22Rv1 (cell line): ENCODE measurements around the gene HDAC6.
A peak's percentile ranks its signal among the peaks of the same experiment; 100 is the strongest.

ENCODE experiments used
- H3K27ac ChIP-seq: fragments of 450-650 bp; 2 replicates; pipeline ENCODE4 v1.5.1; 2017
- ZFX ChIP-seq: fragments of 450-650 bp; IDR thresholded peaks from 2 replicates; pipeline ENCODE4 v1.6.1; 2017; ENCODE audit warnings: antibody characterized with exemption, borderline replicate concordance
- TF ChIP-seq, protein P1 (sequence below): fragments of 450-650 bp; IDR thresholded peaks from 2 replicates; pipeline ENCODE4 v1.5.1; 2017; ENCODE audit warnings: mild to moderate bottlenecking

HDAC6 gene

DNA sequence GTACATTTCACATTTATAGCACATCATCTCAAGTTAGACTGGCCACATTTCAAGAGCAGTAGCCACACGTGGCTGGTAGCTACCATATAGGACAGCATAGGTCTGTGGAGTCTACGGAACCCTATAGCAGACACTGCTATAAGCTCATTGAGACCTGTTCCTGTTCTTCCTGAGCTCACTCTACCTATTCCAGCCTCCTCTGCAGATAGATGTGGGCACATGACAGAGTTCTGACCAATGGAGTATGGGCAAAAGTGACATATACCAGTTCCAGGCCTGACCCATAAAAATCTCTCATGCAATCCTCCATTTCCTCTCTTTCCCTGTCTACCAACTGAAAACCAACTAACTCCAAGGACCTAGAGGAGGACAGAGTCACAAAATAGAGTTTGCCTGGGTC lies 3.5 kb upstream of the HDAC6 start:
- no peak for TF ChIP-seq ZFX
- TF ChIP-seq, protein P1, sequence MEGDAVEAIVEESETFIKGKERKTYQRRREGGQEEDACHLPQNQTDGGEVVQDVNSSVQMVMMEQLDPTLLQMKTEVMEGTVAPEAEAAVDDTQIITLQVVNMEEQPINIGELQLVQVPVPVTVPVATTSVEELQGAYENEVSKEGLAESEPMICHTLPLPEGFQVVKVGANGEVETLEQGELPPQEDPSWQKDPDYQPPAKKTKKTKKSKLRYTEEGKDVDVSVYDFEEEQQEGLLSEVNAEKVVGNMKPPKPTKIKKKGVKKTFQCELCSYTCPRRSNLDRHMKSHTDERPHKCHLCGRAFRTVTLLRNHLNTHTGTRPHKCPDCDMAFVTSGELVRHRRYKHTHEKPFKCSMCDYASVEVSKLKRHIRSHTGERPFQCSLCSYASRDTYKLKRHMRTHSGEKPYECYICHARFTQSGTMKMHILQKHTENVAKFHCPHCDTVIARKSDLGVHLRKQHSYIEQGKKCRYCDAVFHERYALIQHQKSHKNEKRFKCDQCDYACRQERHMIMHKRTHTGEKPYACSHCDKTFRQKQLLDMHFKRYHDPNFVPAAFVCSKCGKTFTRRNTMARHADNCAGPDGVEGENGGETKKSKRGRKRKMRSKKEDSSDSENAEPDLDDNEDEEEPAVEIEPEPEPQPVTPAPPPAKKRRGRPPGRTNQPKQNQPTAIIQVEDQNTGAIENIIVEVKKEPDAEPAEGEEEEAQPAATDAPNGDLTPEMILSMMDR: no peak
- H3K27ac ChIP-seq: no peak overlapping the region

GRCh38 chrX:48800574-48801279 lies 1.1 kb upstream of the HDAC6 start:
- peak overlapping the region; percentile 85 for H3K27ac ChIP-seq
- no peak for TF ChIP-seq ZFX
- TF ChIP-seq, protein P1: no peak

DNA sequence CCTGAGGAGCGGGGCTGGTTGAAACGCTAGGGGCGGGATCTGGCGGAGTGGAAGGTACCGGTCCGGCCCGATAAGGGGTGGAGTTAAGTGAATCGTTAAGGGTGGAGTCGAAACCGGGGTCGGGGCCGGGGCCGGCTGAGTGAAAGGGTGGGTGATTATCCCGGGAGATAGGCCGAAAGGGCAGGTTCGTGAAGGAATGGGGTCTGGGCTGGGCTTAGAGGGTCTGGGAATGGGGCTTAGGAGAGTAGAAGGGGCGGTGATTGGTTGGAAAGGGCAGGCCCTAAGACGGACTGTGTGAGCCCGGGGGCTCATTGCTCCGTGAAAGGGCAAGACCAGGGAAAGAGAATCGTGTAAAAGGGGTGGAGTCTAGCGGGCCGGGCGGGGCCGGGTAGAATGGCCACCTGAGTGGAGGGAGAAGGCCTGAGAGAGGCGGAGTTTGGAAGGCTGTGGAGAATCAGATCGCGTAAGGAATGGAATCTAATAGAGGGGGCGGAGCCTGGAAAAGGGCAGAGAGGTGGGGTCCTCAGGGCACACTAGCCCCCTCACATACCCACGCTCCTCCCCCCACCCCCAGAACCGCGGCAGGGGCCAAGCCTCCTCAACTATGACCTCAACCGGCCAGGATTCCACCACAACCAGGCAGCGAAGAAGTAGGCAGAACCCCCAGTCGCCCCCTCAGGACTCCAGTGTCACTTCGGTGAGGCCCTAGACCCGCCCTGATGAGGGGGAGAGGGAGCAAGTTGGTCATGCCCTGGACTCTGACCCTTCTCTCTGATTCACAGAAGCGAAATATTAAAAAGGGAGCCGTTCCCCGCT lies 430 bp downstream of the HDAC6 start:
- H3K27ac ChIP-seq: peak overlapping the region; percentile 85
- TF ChIP-seq, protein P1: no peak
- no peak for TF ChIP-seq ZFX

GRCh38 chrX:48802905-48803200 lies 986 bp downstream of the HDAC6 start:
- TF ChIP-seq, protein P1: no peak
- no peak for TF ChIP-seq ZFX
- H3K27ac ChIP-seq: peak overlapping the region; percentile 85

- no peak for TF ChIP-seq ZFX
- TF ChIP-seq, protein P1: no peak
- H3K27ac ChIP-seq: no peak overlapping the region
These were observed 4.2 kb downstream of the HDAC6 start for GRCh38 chrX:48806081-48806480.

DNA sequence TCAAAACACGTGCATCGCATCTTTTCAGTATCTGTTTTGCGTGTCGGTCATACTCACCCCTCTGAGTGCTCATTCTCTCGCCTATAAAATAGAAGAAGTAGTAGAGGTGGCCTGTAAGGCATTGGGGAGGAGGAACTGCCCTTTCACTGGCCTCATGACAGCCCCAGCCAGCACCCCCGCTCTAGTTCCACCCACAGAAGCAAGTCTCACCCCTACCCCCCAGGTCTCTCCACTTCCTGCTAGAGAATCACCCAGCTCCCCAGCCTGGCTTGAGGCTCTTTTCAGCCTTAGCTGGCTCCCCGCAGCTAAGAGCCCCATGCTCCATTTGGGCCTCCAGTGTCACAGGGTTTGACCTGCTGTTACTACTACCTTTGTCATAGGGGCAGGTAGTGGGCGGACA lies 11.8 kb downstream of the HDAC6 start:
- TF ChIP-seq, protein P1: no peak
- no peak for TF ChIP-seq ZFX
- H3K27ac ChIP-seq: no peak overlapping the region

DNA sequence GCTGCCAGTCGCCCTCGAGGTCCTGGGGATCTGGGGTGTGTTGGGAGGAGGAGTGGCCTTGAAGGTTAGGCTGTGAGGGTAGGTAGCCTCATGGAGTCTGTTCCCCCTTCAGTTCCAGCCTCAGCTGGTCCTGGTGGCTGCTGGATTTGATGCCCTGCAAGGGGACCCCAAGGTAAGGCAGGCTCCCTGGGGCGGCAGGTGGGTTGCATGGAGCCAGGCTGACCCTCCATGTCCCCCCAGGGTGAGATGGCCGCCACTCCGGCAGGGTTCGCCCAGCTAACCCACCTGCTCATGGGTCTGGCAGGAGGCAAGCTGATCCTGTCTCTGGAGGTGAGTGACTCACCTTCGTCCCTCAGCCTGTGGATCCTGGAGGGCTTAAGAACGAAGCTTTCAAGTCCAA lies 12.9 kb downstream of the HDAC6 start:
- H3K27ac ChIP-seq: no peak overlapping the region
- TF ChIP-seq, protein P1: no peak
- TF ChIP-seq ZFX: no peak
